HEK293 (cell line): ENCODE results near the gene SLC9A9.

Experiments used
- CTCF ChIA-PET: fragments of 350-600 bp; formaldehyde crosslinking; extraction: SDS; loops from one replicate; lab custom pipeline; 2021; ENCODE audit warnings: antibody characterized with exemption; lab: Yijun Ruan, JAX
- POLR2A ChIA-PET: fragments of 300-600 bp; formaldehyde crosslinking; extraction: SDS; loops from one replicate; lab custom pipeline; 2020; ENCODE audit warnings: antibody characterized with exemption, inconsistent platforms; lab: Yijun Ruan, JAX
- H3K27ac ChIP-seq: fragments of 200-500 bp; sonication (Bioruptor generic); 2 replicates; pipeline ENCODE4 v1.5.1; 2014; ENCODE audit warnings: low read depth, low read length, control low read depth, inconsistent platforms; ENCODE audit errors: extremely low read depth
- H3K36me3 ChIP-seq, 2 experiments: fragments of 200-500 bp in 1 of 2; sonication (Bioruptor generic) in 1 of 2; 1 replicate in 1 of 2; 2 replicates in 1 of 2; pipeline ENCODE4 v1.5.1; 2014 to 2017; ENCODE audit warnings: inconsistent platforms in 2 of 2, low read length in 2 of 2; ENCODE audit not compliant: control insufficient read depth in 2 of 2, insufficient read depth in 1 of 2
- H3K4me1 ChIP-seq: fragments of 200-500 bp; sonication (Bioruptor generic); 2 replicates; pipeline ENCODE4 v1.5.1; 2014; ENCODE audit warnings: mild to moderate bottlenecking, low read length, inconsistent platforms; ENCODE audit not compliant: control insufficient read depth, insufficient read depth
- H3K4me3 ChIP-seq: 2 replicates; pipeline ENCODE4 v1.5.1; 2011; ENCODE audit warnings: low read depth, mild to moderate bottlenecking, control low read depth, low read length, moderate library complexity
- H3K9me3 ChIP-seq: fragments of 200-500 bp; sonication (Bioruptor generic); 2 replicates; pipeline ENCODE4 v1.5.1; 2014; ENCODE audit warnings: low read depth, low read length, inconsistent platforms; ENCODE audit not compliant: control insufficient read depth, insufficient read depth
- GLIS2 ChIP-seq: fragments of 450-650 bp; formaldehyde crosslinking; IDR thresholded peaks from 2 replicates; pipeline ENCODE4 v1.5.1; 2016; ENCODE audit warnings: missing biosample characterization, missing genetic modification characterization
- OVOL3 ChIP-seq: fragments of 450-650 bp; formaldehyde crosslinking; IDR thresholded peaks from 2 replicates; pipeline ENCODE4 v1.5.1; 2016; ENCODE audit warnings: missing biosample characterization, missing genetic modification characterization
- PRDM10 ChIP-seq: fragments of 450-650 bp; formaldehyde crosslinking; IDR thresholded peaks from 2 replicates; pipeline ENCODE4 v1.5.1; 2016; ENCODE audit warnings: missing biosample characterization, missing genetic modification characterization
- SALL2 ChIP-seq: fragments of 450-650 bp; formaldehyde crosslinking; IDR thresholded peaks from 2 replicates; pipeline ENCODE4 v1.5.0; 2017; ENCODE audit warnings: missing biosample characterization, mild to moderate bottlenecking, missing genetic modification characterization, borderline replicate concordance
- SP7 ChIP-seq: fragments of 450-650 bp; formaldehyde crosslinking; IDR thresholded peaks from 2 replicates; pipeline ENCODE4 v1.5.1; 2016; ENCODE audit warnings: missing biosample characterization, missing genetic modification characterization
- ZBTB10 ChIP-seq: fragments of 450-650 bp; formaldehyde crosslinking; IDR thresholded peaks from 2 replicates; pipeline ENCODE4 v1.5.1; 2016; ENCODE audit warnings: missing biosample characterization, missing genetic modification characterization
- ZBTB44 ChIP-seq: fragments of 450-650 bp; IDR thresholded peaks from 2 replicates; pipeline ENCODE4 v1.5.1; 2018; ENCODE audit warnings: missing biosample characterization, mild to moderate bottlenecking, missing genetic modification characterization
- ZEB2 ChIP-seq: fragments of 450-650 bp; formaldehyde crosslinking; IDR thresholded peaks from 2 replicates; pipeline ENCODE4 v1.5.1; 2016; ENCODE audit warnings: missing biosample characterization, missing genetic modification characterization
- ZNF133 ChIP-seq: fragments of 450-650 bp; formaldehyde crosslinking; IDR thresholded peaks from 2 replicates; pipeline ENCODE4 v1.5.1; 2016; ENCODE audit warnings: missing biosample characterization, missing genetic modification characterization
- ZNF26 ChIP-seq: fragments of 450-650 bp; formaldehyde crosslinking; IDR thresholded peaks from 2 replicates; pipeline ENCODE4 v1.5.1; 2016; ENCODE audit warnings: missing biosample characterization, missing genetic modification characterization
- ZNF302 ChIP-seq: fragments of 450-650 bp; formaldehyde crosslinking; IDR thresholded peaks from 2 replicates; pipeline ENCODE4 v1.5.1; 2016; ENCODE audit warnings: missing biosample characterization, missing genetic modification characterization, low read depth
- ZNF518A ChIP-seq: fragments of 450-650 bp; formaldehyde crosslinking; conservative IDR thresholded peaks from 2 replicates; pipeline ENCODE4 v1.5.1; 2016; ENCODE audit warnings: low read depth, missing biosample characterization, missing genetic modification characterization
- ZNF571 ChIP-seq: fragments of 450-650 bp; formaldehyde crosslinking; IDR thresholded peaks from 2 replicates; pipeline ENCODE4 v1.5.0; 2017; ENCODE audit warnings: missing biosample characterization, missing genetic modification characterization
- ZNF645 ChIP-seq: fragments of 450-650 bp; formaldehyde crosslinking; IDR thresholded peaks from 2 replicates; pipeline ENCODE4; 2016; ENCODE audit warnings: missing biosample characterization, missing genetic modification characterization
- ZNF670 ChIP-seq: fragments of 450-650 bp; formaldehyde crosslinking; IDR thresholded peaks from 2 replicates; pipeline ENCODE4 v1.5.1; 2016; ENCODE audit warnings: missing biosample characterization, missing genetic modification characterization, low read depth
- ZNF707 ChIP-seq: fragments of 450-650 bp; formaldehyde crosslinking; IDR thresholded peaks from 2 replicates; pipeline ENCODE4 v1.5.1; 2016; ENCODE audit warnings: missing biosample characterization, missing genetic modification characterization
- ZNF76 ChIP-seq: fragments of 450-650 bp; formaldehyde crosslinking; IDR thresholded peaks from 2 replicates; pipeline ENCODE4; 2016; ENCODE audit warnings: low read depth, missing biosample characterization, missing genetic modification characterization, borderline replicate concordance

The SLC9A9 gene

GRCh38 chr3:143482106-143483088, 365.9 kb downstream of the SLC9A9 start:
- H3K9me3 ChIP-seq: no peaks in the 10 kb centered on the region
- H3K4me1 ChIP-seq: no peaks in the 10 kb centered on the region
- H3K36me3 ChIP-seq: no peaks in the 10 kb centered on the region
- no peak overlapping the region for H3K4me3 ChIP-seq
- H3K27ac ChIP-seq: no peak overlapping the region
- CTCF ChIA-PET: no interaction called here
- no peak for TF ChIP-seq ZNF571 (tag by site-specific recombination)
- TF ChIP-seq OVOL3 (tag by site-specific recombination): no peak
- no peak for TF ChIP-seq ZEB2 (tag by site-specific recombination)
- no peak for TF ChIP-seq ZNF645
- TF ChIP-seq ZNF26 (tag by site-specific recombination): no peak
- no peak for TF ChIP-seq ZNF670 (tag by site-specific recombination)
- TF ChIP-seq ZNF302 (tag by site-specific recombination): no peak
- TF ChIP-seq SALL2 (tag by site-specific recombination): no peak
- no peak for TF ChIP-seq ZNF76 (tag by site-specific recombination)
- TF ChIP-seq ZBTB10 (tag by site-specific recombination): no peak
- TF ChIP-seq SP7 (tag by site-specific recombination): no peak
- no peak for TF ChIP-seq ZNF707 (tag by site-specific recombination)
- TF ChIP-seq ZNF518A (tag by site-specific recombination): no peak
- TF ChIP-seq GLIS2 (tag by site-specific recombination): no peak
- TF ChIP-seq ZBTB44: no peak
- no peak for TF ChIP-seq PRDM10 (tag by site-specific recombination)
- TF ChIP-seq ZNF133 (tag by site-specific recombination): no peak
- POLR2A ChIA-PET: no interaction called here
